Cardiac septum (tissue), 1 donor: ENCODE results near the gene ONECUT3. TPM values are rescaled to one million over a fixed set of nuclear protein-coding genes. Genes with fewer than 3 reads are reported as not detected.

ENCODE experiments used
- DNase-seq: peaks from one replicate; pipeline ENCODE4 v3.0.0-alpha.2; 2020; ENCODE audit warnings: low spot score
- intact Hi-C: fragments of 100-400 bp; cut with DNase I; formaldehyde crosslinking; loops from one replicate; pipeline ENCODE4 v1.14.0; 2022
- total RNA-seq: library from RNA; stranded (reverse); fragmentation: NEBNext Ultra II Directional; extraction: Animal tissue kit (Norgen Biotek cat#: 25700); gene quantifications from one replicate; pipeline ENCODE4 v1.2.1, GENCODE V29; 2021
- donor health status: DM: no; HTN: no; CAD: no.

The ONECUT3 gene
- total RNA-seq, 1 donor from 2014 or later: not detected

DNA sequence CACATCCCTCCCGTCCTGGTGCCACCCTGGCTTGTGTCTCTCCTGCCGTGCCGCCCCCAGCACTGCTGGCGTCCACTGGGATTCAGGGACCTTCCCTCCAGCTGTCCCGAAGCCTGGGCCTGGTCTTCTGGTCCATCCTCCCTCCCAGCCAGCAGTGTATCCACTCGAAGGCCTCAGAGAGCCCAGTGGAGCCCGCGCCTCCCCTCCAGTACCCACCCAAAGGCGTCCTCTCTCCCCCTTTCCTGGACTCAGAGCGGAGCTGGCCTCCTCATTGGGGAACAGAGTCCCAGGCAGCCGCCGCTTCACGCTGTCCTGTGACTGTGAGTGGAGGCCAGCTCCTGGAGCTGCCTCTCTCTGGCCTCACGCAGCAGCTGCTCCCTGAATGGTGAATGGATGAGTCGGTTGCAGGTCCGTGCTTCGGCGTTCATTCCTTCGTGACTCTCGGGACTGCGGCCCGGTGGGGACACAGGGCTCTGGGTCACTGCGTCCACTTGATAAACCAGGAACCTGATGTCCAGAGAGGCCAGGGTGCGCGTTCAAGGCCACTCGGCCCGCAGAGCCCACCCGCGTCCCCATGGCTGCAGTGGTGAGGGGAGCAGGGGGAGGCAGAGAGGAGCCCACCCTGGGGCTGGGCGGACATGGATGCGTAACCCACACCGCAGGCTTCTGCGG lies 12.1 kb downstream of the ONECUT3 start:
- no peak for DNase-seq
- intact Hi-C loops: loop anchor here (5.0 kb wide), 2 partner anchors 93 to 158 kb away; partner anchors contain the start of gene UQCR11

DNA sequence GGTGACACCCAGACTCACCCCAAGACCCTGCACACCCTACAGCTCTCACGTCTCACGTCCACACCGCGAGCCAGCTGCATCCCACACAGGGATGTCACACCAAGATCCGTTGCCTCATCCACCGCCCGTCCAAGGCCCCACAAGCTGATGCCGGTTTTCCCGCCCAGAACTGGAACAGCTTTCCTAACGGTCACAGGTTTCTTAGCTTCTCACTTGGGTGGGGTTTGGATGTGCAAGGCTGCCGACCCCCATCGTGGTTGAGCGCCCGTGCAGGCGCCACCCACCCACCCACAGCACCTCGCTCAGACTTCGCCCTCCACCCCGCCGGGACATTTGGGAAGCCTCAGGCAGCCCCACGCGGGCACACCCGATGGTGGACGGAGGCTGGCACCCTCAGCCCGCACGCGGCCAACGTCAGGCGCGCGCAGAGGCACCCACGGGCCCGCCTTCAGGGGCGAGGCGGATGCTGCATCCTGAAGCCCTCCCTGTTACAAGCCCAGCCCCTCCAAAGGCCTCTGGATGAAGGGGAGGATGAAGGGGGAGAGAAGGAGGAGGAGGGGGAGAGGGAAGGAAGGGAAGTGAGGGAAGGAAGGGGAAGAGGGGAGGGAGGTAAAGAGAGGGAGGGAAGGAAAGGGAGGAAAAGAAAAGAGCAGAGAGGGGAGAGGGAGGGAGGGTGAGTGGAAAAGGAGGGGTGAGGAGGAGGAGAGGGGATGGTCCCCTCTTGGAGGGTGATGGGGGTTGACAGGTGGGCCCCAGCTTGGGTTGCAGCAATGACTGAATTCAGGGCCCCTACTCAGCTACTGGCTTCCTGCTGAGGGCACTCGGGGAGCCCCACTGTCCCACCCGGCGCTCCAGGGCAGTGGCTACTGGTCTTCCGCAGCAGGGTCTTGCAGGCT lies 12.8 kb downstream of the ONECUT3 start:
- no peak for DNase-seq
- intact Hi-C loops: loop anchor here (5.0 kb wide), 2 partner anchors 94 to 159 kb away; partner anchors contain the start of gene UQCR11

GRCh38 chr19:1766800-1767352 lies 13.6 kb downstream of the ONECUT3 start:
- no peak for DNase-seq
- intact Hi-C loops: loop anchor here (5.0 kb wide), 2 partner anchors 95 to 160 kb away; partner anchors contain the start of gene UQCR11

- intact Hi-C loops: loop anchor here (5.0 kb wide), 2 partner anchors 95 to 160 kb away; partner anchors contain the start of gene UQCR11
- DNase-seq: no peak
Measured at GRCh38 chr19:1767464-1767933, 14.2 kb downstream of the ONECUT3 start.

- intact Hi-C loops: loop anchor here (2.0 to 5.0 kb wide), 3 partner anchors 96 to 221 kb away; partner anchors contain the start of gene UQCR11
- no peak for DNase-seq
Measured at GRCh38 chr19:1768248-1768647, 14.9 kb downstream of the ONECUT3 start.

GRCh38 chr19:1768918-1769644 lies 15.8 kb downstream of the ONECUT3 start:
- DNase-seq: no peak
- intact Hi-C loops: loop anchor here (2.0 to 5.0 kb wide), 3 partner anchors 97 to 222 kb away; partner anchors contain the start of gene UQCR11

- no peak for DNase-seq
- intact Hi-C loops: loop anchor here (2.0 to 5.0 kb wide), 3 partner anchors 97 to 223 kb away; partner anchors contain the start of gene UQCR11
Measured at GRCh38 chr19:1769645-1769985, 16.3 kb downstream of the ONECUT3 start.

DNA sequence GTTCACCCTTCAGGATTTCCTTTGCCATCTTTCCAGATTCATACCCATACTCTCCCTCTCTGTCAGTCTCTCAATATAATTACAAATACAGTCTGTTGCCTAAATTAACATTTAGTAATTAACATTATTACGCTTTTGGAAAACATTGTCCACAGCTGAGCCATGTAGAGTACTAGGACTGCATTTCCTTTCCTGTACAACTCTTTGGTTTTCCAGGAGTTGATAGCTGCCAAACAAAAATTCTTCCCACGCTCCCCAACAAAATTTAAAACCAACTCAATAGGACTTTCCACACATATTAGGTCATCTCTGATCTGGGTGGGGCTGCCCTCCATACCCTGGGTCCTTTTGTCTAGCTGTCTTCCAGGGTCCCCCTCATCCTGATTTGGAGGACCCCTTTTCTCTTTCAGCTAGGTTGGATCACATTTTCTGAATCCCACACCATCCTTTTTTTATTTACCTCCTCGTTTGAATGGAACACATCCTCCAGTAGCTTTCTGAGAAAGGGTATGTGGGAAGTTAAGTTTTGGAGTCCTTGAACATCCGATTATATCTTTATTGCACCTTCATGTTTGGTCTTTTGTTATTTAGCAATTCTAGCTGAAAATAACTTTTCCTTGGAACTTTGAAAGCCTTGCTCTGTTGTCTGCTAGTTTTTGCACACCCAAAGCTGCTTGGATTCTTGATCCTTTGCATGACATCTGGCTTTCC lies 17.7 kb downstream of the ONECUT3 start:
- no peak for DNase-seq
- intact Hi-C loops: no loop called here

DNA sequence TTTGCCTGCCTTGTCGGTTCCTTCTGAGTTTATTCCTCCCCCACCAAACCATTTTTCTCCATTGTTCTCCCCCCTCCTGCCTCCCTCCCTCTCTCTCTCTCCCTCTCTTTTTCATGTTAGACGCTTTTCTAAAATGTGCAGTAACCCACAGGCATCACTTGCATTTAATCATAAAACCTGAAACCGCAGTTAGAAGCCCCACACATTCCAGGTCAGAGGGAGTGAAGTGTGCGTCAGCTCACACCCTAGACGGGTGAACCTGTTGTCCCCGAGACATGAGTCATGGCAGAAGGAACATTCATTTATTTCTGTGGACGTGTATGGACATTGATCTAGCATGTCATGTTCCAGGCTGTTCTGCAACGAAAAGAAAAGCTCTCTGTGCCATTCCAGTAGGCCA lies 19.9 kb downstream of the ONECUT3 start:
- intact Hi-C loops: no loop called here
- DNase-seq: no peak

GRCh38 chr19:1774989-1775772 lies 21.9 kb downstream of the ONECUT3 start:
- no peak for DNase-seq
- intact Hi-C loops: no loop called here

DNA sequence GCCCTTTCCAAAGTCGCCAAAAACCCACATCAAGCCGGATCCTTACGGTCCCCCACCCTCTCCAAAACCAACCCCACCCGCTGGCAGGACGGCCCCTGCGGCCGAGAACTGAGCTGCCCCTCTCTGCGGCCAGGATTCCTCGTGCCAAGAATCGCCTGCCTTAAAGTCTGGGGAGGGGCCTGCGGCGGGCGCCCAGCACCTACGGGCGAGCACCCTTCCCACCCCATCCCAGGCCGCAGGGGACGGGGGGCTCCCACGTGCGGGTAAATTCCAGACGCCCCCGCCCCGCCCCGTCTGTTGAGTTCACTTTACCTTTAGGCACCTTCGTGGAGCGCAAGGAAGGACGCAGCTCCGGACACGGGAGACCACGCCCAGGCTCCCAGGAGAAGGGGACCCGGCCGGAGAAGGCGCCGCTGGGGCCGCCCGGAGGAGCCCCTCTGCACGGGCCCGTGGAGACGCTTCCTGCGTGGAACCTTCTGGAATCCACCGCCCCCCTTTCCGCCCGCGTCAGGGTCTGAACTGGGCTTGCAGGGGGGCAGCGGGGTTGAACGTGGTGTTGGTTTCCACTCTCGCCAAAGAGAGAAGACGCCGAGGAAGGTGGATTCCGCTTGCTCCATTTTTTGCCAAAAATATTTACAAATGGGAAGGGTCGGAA lies 22.8 kb downstream of the ONECUT3 start:
- intact Hi-C loops: no loop called here
- DNase-seq: no peak

- intact Hi-C loops: no loop called here
- DNase-seq: no peak
Measured at GRCh38 chr19:1776606-1777147, 23.4 kb downstream of the ONECUT3 start.

DNA sequence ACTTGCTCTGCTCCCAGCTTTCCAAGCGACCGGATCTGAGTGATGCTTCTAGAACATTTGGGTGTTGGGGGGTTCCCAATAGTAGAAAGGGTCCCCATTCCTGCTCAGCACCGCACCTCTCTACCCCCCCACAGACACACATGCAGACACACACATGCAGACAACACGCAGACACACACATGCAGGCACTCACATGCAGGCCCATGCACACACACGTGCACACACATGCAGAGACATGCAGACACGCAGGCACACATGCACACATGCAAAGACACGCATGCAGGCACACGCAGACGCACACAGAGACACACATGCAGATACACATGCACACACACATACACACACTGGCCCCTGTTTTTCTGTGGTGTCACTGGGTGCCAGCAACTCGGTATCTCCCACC lies 23.8 kb downstream of the ONECUT3 start:
- no peak for DNase-seq
- intact Hi-C loops: no loop called here

DNA sequence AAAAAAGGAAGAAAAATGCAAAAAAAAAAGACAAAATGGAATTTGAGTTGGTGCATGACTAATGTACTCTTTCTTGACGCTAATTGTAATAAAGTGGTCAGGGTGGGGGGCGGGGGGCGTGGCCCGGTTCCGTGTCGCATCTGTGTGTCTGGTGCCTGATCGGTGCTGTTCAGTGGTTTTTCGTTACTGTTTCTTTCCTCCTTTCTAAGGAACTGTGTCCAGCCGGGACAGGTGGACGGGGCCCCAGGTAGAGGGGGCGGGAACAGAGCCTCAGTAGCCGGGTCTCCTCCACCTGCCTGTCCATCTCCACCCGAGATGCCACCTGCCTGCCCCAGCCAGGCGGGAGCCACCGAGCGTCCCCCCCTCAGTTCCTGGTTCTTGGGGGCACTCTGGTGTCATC lies 26.3 kb downstream of the ONECUT3 start:
- DNase-seq: no peak
- intact Hi-C loops: no loop called here

GRCh38 chr19:1780272-1780958 lies 27.1 kb downstream of the ONECUT3 start:
- no peak for DNase-seq

GRCh38 chr19:1782521-1782920 lies 29.2 kb downstream of the ONECUT3 start:
- no peak for DNase-seq
- intact Hi-C loops: no loop called here

More at GRCh38 chr19:1780272-1780958, 27.1 kb downstream of the ONECUT3 start:
- intact Hi-C loops: no loop called here

DNA sequence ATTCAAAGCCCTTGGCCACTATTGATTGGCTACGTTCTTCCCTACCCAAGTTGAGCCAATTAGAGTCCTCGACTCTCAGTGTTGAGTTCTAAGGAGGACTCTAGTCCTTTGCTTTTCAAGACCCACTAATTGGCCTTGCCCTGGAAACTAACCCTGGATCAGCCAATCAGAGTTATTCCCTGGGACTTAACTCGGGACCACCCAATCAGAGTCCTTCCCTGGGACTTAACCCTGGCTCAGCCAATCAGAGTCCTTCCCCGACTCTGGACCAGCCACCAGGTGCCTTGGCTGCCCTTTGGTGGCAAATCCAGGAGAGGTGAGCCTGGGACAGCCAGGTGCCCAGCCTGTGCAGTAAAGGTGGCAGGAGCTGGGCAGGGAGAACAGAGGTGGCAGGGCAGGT lies 30.0 kb downstream of the ONECUT3 start:
- intact Hi-C loops: no loop called here
- DNase-seq: no peak
